GM12865 (cell line): ENCODE results near the gene DDX19B.
"Not testable (repeated sequence)": the region's sequence is repeated elsewhere in the genome, so short reads cannot be mapped to it uniquely, and the experiment has no call there.

ENCODE experiments used
- DNase-seq: peaks from one replicate; pipeline ENCODE4 v3.0.0; 2010; ENCODE audit warnings: low read depth
- H3K4me3 ChIP-seq: 2 replicates; pipeline ENCODE4 v1.5.1; 2011; ENCODE audit warnings: mild to moderate bottlenecking, low read depth, low read length, control low read depth
- TF ChIP-seq, protein P1 (sequence below): IDR thresholded peaks from 2 replicates; pipeline ENCODE4 v1.5.1; 2011; ENCODE audit warnings: low read length, control low read depth, low read depth, inconsistent platforms; ENCODE audit not compliant: insufficient read depth; ENCODE audit errors: missing control alignments

The DDX19B gene

DNA sequence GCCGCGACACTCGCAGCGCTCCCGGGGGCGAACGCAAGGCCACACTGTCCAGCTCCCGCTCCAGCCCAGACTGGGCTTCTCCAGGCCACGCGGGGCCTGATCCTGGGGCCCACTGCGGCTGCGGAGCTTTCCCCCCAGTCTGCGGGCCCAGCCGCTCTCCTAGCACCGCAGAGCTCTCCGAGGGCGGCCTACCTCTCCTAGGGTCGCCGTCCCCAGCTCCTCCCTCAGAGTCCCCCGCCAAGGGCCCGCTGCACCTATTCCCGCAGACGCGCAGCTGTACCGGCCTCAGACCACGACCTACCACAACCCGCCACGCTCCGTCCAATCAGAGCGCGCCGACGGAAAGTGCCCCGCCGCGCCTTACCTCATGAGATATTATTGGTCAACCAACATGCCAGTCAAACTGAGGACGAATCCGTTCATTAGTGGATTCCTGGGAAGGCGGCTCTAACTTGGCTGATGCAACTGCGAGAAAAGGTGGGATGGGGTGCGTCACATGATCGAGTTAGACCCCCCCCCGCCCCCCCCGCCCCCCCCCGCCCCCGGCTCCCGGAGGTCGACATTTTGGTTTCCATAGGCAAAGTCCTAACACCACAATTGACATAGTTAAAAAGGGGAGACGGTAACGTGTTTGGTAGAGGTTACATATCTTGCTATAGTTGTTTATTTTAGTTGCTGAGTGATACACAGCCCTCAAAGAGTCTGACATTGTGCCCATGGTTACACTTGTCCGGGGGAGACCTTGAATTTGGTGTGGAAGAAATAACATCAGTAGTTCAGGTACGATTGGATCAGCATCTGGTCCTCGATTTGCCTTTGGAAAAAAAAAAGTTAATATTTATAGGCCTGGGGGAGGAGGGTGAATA is 9.5 kb upstream of the DDX19B start, which contains the start of gene AARS1:
AARS1 (minus strand) TSS at position 278 of the 866 bp plus-strand sequence. CDS start 6,743 bp downstream, outside the sequence.
- DNase-seq = peak; percentile 100
- TF ChIP-seq, protein P1, sequence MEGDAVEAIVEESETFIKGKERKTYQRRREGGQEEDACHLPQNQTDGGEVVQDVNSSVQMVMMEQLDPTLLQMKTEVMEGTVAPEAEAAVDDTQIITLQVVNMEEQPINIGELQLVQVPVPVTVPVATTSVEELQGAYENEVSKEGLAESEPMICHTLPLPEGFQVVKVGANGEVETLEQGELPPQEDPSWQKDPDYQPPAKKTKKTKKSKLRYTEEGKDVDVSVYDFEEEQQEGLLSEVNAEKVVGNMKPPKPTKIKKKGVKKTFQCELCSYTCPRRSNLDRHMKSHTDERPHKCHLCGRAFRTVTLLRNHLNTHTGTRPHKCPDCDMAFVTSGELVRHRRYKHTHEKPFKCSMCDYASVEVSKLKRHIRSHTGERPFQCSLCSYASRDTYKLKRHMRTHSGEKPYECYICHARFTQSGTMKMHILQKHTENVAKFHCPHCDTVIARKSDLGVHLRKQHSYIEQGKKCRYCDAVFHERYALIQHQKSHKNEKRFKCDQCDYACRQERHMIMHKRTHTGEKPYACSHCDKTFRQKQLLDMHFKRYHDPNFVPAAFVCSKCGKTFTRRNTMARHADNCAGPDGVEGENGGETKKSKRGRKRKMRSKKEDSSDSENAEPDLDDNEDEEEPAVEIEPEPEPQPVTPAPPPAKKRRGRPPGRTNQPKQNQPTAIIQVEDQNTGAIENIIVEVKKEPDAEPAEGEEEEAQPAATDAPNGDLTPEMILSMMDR = no peak
- H3K4me3 ChIP-seq = peak within 1 kb of the TSS; percentile 88

DNA sequence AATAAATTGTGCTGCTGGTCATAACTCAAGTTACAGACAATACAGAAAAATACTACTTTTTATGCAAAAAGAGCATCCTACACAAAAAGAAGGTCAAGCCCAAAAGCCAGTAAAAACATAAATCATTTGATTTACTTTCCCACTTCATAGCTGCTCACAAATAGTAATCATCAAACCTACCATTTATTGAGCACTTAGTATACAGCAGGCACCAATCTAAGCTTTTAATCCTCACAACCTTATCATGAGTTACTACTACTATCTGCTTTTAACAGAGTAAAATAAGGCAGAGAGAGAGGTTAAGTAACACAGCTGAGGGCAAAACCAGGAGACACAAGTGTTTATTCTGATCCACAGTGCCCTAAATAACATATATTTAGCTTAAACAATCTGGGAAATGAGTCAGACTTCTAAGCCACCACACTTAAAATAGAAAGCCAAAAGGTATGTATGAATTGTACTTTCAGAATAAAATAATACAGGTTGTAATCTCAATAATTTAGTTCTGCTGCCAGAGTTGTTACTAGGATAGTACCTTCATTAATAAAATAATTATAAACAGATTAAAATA is 8.0 kb upstream of the DDX19B start:
- no peak overlapping the region for H3K4me3 ChIP-seq
- no peak for DNase-seq
- TF ChIP-seq, protein P1 = no peak

DNA sequence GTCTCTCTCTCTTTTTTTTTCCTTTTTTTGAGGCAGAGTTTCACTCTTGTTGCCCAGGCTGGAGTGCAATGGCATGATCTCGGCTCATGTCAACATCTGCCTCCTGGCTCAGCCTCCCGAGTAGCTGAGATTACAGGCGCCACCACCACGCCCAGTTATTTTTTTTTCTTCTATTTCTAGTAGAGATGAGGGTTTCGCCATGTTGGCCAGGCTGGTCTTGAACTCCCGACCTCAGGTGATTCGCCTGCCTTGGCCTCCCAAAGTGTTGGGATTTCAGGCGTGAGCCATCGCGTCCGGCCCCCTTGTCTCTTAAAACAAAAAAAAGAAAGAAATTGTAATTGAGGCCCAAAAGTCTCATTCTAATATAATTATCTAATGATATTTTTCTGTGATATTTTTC is 6.8 kb upstream of the DDX19B start:
- not testable (repeated sequence) for H3K4me3 ChIP-seq, DNase-seq

DNA sequence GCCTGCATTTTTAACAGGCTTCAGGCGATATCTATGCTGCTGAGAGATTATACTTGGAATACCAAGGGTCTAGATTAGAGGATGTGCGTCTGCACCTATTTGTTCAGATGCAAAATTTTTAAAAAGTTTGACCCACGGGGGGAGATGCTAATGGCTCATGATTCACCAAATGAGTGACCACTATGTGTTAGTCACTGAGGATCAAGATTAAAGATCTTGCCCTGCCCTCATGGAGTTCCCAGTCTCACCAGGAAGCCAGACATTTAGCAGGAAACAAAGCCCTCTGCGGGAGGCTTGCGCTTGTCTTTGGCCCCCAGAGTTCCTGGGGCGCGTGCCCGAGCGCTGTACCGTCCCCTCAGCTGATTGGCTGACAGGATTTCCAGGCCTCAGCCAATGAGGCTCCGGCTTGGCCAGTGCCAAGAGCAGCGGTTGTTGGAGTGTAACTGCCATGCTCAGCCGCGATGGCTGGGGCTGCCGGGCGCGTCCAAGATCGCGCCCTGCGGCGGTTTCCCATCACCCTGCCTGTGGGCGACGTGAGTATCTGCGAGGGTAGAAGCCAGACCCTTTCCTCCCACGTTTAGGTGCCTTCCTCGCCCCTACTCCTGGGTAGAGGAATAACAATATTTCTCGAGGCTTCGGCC is 4.5 kb upstream of the DDX19B start:
- TF ChIP-seq, protein P1 = no peak
- H3K4me3 ChIP-seq = no peak overlapping the region
- DNase-seq = no peak

DNA sequence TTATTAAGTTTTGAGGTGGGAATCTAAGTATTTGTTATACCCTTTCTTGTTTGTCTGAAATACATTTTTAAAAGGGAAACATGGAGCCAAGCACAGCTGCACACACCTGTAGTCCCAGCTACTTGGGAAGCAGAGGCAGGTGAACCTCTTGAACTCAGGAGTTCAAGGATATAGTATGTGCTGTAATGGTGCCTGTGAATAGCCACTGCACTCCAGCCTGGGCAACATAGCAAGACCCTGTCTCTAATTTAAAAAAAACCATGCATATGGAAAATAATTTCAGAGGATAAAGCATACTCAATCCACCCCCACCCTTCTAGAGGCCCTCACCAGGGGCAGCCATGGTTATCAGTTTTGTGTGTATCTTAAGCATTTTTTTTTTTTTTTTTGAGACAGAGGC is 3.4 kb upstream of the DDX19B start:
- H3K4me3 ChIP-seq = no peak overlapping the region
- TF ChIP-seq, protein P1 = no peak
- no peak for DNase-seq

DNA sequence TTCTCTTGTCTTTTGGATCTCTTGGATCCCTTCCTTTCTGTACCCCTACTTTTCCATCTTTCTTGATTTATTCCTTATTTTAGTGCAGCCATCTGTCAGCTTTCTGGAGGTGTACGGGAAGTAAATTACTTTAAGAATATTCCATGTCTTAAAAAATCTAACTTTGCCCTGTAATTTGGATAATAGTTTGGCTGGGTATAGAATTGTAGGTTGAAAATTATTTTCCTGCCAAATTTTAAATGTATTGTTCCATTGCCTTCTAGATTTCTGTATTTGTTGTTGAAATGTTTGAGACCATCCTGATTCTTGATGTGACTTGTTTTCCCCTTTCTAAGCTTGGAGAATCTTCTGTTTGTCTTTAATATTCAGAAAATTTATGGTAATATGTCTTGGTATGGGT is 2.1 kb downstream of the DDX19B start:
- DNase-seq = no peak
- TF ChIP-seq, protein P1 = no peak
- H3K4me3 ChIP-seq = no peak overlapping the region

DNA sequence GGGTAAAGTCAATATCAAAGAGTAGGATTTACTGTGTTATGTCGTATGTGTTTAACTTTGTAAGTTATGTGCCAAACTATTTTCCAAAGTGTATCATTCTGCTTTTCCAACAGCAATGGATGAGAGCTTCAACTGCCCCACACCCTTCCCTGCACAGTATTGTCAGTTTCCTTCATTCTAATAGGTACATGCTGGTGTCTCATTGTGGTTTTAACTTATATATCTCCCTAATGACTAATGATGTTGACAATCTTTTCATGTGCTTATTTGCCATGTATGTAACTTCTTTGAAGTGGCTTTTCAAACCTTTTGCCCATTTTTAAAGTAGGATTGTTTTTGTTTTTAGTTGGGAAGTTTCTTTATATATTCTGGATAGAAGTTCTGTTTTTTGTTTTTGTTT is 3.8 kb downstream of the DDX19B start:
- TF ChIP-seq, protein P1 = no peak
- no peak overlapping the region for H3K4me3 ChIP-seq

More for the DNA sequence above, 3.8 kb downstream of the DDX19B start:
- DNase-seq = no peak
